HG02943 (cell line): Measurements from ENCODE around the gene ADCY7.

Experiments used
- ATAC-seq: cut with Tn5 transposase; IDR thresholded peaks from one replicate; pipeline ENCODE4 v1.9.1; 2021; ENCODE audit warnings: mild to moderate bottlenecking, low read depth, moderate library complexity; ENCODE audit not compliant: unreplicated experiment

Gene ADCY7

GRCh38 chr16:50247906-50248608 lies 18.3 kb upstream of the ADCY7 start:
- no peak for ATAC-seq

DNA sequence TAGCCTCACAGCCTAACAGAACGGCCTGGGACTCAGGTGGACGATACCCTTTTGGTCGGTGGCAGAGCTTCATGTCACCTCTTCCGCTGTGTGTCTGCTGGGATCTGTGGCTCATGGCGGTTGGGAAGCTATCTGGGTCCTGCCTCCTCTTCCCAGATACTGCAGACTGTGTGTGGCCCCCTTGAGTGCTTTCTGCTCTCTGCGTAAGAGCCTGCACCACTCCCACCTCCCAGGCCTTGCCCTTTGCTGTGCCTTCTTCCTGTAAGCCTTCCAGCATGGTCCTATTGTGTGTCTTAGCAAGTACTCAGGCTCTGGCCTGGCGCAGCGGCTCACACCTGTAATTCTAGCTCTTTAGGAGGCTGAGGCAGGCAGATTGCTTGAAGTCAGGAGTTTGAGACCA lies 17.5 kb upstream of the ADCY7 start:
- no peak for ATAC-seq

GRCh38 chr16:50251375-50252081 lies 14.8 kb upstream of the ADCY7 start:
- ATAC-seq: no peak

- no peak for ATAC-seq
Measured at GRCh38 chr16:50252082-50252611, 14.2 kb upstream of the ADCY7 start.

DNA sequence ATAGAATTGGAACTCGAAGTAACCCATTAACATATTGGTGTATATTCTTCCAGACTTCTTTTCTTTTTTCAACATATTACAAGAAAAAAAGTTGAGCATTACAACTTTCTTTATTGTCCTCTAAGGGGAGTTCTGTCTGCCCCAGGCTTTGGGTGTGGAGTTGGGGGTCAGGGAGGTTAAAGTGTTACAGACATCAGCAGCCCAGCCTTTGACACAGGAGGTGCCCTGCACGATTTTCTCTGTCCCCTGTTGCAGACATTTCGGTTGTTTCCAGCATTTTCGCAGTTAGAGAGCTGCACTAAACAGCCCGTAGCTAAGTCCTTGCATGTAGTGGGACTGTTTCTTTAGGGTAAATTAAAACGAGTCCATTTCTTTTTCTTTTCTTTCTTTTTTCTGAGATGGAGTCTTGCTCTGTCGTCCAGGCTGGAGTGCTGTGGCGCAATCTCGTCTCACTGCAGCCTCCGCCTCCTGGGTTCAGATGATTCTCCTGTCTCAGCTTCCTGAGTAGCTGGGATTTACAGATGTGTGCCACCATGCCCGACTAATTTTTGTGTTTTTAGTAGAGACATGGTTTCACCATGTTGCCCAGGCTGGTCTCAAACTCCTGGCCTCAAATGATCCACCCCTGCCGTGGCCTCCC lies 13.4 kb upstream of the ADCY7 start:
- no peak for ATAC-seq

GRCh38 chr16:50253514-50253910 lies 12.8 kb upstream of the ADCY7 start:
- no peak for ATAC-seq

DNA sequence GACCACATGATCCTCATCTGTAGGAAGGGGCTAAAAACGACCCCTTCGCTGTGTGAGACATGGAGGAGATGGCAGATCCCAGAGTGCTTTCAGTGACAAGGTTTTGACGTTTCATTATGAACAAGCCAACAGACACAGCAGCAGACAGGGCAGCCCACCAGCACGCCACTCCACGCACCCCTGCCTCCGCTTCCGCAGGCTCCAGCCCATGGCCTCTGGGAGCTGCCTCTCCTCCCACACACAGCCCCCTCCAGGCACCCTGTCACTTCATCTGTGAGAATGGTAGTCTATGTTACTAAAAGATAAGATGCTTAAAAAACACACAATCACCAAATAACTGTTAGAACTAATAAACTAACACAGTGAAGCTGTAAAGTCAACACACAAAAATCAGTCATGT lies 12.3 kb upstream of the ADCY7 start:
- ATAC-seq: no peak

- no peak for ATAC-seq
Measured at GRCh38 chr16:50255538-50255937, 10.8 kb upstream of the ADCY7 start.

- no peak for ATAC-seq
Measured at GRCh38 chr16:50256604-50257003, 9.7 kb upstream of the ADCY7 start.

DNA sequence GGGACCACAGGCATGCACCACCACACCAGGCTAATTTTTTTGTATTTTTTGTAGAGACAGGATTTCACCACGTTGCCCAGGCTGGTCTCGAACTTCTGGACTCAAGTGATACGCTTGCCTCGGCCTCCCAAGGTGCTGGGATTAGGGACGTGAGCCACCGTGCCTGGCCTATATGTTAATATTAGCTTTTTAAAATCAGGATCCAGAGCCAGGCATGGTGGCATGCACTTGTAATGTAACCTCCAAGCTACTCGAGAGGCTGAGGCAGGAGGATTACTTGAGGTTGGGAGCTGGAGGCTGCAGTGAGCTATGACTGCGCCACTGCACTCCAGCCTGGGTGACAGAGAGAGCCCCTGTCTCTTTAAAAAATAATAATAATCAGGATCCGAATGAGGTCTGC lies 8.5 kb upstream of the ADCY7 start:
- ATAC-seq: no peak

DNA sequence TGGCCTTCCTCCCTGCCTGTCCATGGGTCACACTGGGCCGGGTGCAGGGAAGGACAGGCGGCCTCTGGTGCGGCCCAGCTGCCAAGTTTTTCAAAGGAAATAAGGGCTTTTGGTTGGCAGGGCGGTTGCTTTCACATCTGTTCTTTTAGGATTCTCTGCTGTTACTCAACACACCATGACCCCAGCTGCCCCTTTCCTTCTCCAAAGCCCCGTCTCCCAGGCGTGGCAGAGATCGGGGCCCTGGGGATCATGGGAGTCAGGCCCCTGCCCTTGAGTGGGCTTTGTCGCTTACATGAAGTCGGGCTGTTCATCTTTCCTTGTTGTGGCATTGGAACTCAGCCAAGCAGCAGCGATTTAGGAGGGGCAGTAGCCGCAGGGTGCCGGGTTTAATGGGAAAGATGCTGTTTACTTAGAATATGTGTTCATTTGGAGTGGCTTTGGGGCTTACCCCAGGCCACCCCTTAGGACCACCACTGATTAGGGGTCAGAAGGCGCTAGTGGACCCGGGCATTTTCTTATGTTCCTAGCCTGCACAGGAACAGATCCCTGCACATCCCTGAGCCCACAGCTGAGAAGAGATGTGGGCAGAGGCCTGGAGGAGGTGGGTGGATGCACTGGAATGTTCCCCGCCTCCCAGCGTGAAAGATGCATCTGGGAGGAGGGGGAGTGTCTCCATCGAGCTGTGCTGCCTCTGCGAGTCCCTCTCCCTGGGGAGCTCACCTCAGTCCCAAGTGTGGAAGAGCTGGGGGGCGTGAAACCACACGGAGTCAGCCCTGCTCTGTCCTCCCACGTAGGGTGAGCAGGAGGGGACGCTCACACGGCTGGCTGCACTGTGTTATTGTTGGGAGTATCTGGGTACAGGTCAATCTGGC lies 6.8 kb upstream of the ADCY7 start:
- no peak for ATAC-seq

DNA sequence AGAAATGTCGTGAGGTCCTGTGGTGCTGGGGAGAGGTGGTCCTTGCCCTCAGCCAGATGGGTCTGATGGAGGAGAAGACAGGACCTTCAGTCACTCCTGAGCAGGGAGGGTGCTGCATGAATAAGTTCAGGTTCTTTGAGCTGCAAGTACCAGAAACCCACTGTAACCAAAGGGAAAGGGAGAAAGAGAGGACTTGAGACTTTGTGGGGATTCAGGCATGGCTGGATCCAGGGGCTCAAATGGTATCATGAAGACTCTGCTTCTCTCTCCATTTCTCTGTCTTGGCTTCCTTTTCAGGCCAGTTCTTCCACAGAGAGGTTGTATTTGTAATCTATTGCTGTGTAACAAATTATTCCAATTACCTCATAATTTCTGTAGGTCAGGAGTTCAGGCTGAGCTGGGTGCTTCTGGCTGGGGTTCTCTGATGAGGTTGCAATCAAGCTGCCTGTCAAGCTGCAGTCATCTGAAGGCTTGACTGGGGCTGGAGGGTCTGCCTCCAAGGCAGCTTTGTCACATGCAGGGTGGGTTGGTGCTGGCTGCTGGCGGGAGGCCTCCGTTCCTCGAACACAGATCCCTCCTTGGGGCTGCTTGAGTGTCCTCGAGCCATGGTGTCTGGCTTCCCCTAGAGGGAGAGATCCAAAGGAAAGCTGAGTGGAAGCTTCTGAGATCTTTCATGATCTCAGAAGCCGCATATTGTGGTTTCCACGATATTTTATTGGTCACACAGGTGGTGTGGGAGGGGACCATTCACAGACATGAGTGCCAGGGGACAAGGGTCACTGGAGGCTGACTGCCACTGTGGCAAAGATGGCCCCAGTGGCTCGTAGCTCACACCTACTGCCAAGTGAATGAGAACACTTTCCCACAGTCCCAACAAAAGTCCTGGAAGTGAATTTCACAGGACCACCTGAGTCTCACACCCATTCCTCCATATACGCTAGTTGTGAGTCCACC lies 5.9 kb upstream of the ADCY7 start:
- ATAC-seq: no peak

- no peak for ATAC-seq
Measured at GRCh38 chr16:50261160-50261706, 5.1 kb upstream of the ADCY7 start.

- ATAC-seq: no peak
Measured at GRCh38 chr16:50261707-50262235, 4.6 kb upstream of the ADCY7 start.

GRCh38 chr16:50263060-50263909 lies 3.1 kb upstream of the ADCY7 start:
- ATAC-seq: no peak

DNA sequence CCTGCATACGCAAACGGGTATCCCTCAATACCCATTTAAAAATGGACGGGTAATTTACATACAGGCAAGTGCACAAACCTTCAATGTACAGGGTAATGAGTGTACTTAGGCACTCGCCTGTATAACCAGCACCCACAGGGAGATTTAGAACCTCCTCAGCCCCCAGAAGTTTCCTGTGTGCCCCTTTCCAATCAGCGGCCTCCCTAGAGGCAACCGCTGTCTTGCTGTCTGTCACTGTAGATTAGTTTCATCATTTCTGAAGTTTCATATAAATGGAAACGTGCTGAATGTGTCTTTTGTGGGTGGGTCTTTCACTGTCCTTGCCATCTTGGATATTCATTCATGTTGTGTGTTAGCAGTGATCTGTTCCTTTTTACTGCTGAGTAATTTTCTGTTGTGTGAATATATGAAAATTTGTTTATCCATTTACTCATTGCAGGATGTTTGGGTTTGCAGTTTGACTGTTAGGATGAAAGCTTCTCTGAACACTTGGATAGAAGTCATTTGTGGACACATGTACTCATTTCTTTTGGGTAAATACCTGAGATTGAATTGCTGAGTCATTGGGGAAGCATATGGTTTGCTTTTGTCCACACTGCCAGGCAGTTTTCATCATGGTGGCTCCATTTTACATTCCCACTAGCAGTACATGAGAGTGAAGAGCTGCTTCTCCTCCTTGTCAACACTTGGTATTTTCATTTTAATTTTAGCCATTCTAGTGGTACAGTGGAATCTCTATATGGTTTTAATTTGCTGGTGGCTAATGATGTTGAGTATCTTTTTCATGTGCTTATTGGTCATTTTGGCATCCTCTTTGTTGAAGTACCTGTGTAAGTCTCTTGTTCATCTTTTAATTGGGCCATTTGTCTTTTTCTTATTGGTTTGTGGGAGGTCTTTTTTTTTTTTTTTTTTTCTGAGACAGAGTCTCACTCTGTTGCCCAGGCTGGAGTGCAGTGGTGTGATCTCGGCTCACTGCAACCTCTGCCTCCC lies 2.1 kb upstream of the ADCY7 start:
- ATAC-seq: no peak

- ATAC-seq: no peak
Measured at GRCh38 chr16:50265260-50265659, 1.1 kb upstream of the ADCY7 start.
